Lung (tissue), 12 donors: ENCODE data around the gene MYOG. TPM values are rescaled to one million over a fixed set of nuclear protein-coding genes. Genes with fewer than 3 reads are reported as not detected.
A peak's percentile ranks its signal among the peaks of the same experiment; 100 is the strongest.

Experiments
- ATAC-seq: fragments of 200-7000 bp; cut with Tn5 transposase; one replicate; pipeline ENCODE4 v1.9.1; 2020; ENCODE audit warnings: moderate number of reproducible peaks; ENCODE audit not compliant: insufficient read depth, low FRiP score
- DNase-seq, 3 donors: peaks; one replicate each; pipeline ENCODE4 v3.0.0-alpha.2; 2013 to 2017
- H3K27ac ChIP-seq, 2 donors: one replicate each; pipeline ENCODE4 v1.5.1; 2013; ENCODE audit warnings: mild to moderate bottlenecking in 2 of 2, moderate library complexity in 2 of 2, control low read depth in 1 of 2, inconsistent platforms in 1 of 2, low read depth in 1 of 2, low read length in 1 of 2
- H3K27me3 ChIP-seq, 3 donors: one replicate each; pipeline ENCODE4 v1.5.1; 2013; ENCODE audit warnings: low read length in 2 of 3; ENCODE audit not compliant: control insufficient read depth in 3 of 3, insufficient read depth in 3 of 3
- H3K36me3 ChIP-seq, 4 donors: one replicate each; pipeline ENCODE4 v1.5.1; 2013; ENCODE audit warnings: low read length in 4 of 4, mild to moderate bottlenecking in 1 of 4, moderate library complexity in 1 of 4; ENCODE audit not compliant: control insufficient read depth in 4 of 4, insufficient read depth in 4 of 4
- H3K4me1 ChIP-seq, 5 donors: one replicate each; pipeline ENCODE4 v1.5.1; 2013; ENCODE audit warnings: low read length in 5 of 5, mild to moderate bottlenecking in 2 of 5, moderate library complexity in 1 of 5; ENCODE audit not compliant: control insufficient read depth in 5 of 5, insufficient read depth in 5 of 5
- H3K4me3 ChIP-seq: one replicate; pipeline ENCODE4 v1.5.1; 2013; ENCODE audit warnings: mild to moderate bottlenecking, control low read depth, moderate library complexity
- H3K9ac ChIP-seq, 2 donors: one replicate each; pipeline ENCODE4 v1.5.1; 2013; ENCODE audit warnings: low read length in 2 of 2, control low read depth in 1 of 2; ENCODE audit not compliant: insufficient read depth in 1 of 2
- H3K9me3 ChIP-seq, 4 donors: one replicate each; pipeline ENCODE4 v1.5.1; 2013; ENCODE audit warnings: low read length in 3 of 4, mild to moderate bottlenecking in 1 of 4, moderate library complexity in 1 of 4; ENCODE audit not compliant: control insufficient read depth in 4 of 4, insufficient read depth in 3 of 4
- CTCF ChIP-seq: IDR thresholded peaks from 2 replicates; pipeline ENCODE4 v1.5.1; 2012; ENCODE audit warnings: mild to moderate bottlenecking; ENCODE audit errors: control extremely low read depth, extremely low read depth
- WGBS, 2 donors: extraction: QIAGEN DNeasy Blood & Tissue Kit; methylation state at CpG; one replicate each; pipeline ENCODE4 v1.1.7; 2013; 5-methylcytosine and 5-hydroxymethylcytosine counted together
- polyA plus RNA-seq, 2 donors: library from polyadenylated mRNA; stranded (reverse); fragments of 200-250 nt; gene quantifications; one replicate each; pipeline ENCODE4 v1.2.1, GENCODE V29; 2013
- total RNA-seq, 2 donors: library from RNA; depleted of rRNA in 1 of 2; stranded (reverse); fragments of >200 nt in 1 of 2; gene quantifications; one replicate each; pipeline ENCODE4 v1.2.1, GENCODE V29; 2014 to 2021
- donor health status: control.
- donor health status: control.
- donor health status: Bipolar disorder and iron deficiency.
- donor health status: healthy.
- donor health status: DM: yes; HTN: yes; CAD: no.

The MYOG gene
- total and polyA plus RNA-seq, 4 donors: not detected

- no peaks in the 10 kb centered on the region for H3K36me3 ChIP-seq
- no peak for ATAC-seq
- H3K27me3 ChIP-seq: no peaks in the 10 kb centered on the region
- H3K4me1 ChIP-seq: peaks cover 0 to 3% (median 0%) of the 10 kb centered on the region in 5 donors
- H3K9me3 ChIP-seq: peaks cover 0 to 2% (median 0%) of the 10 kb centered on the region in 4 donors
- H3K9ac ChIP-seq: no peak overlapping the region
- no peak for TF ChIP-seq CTCF
- 89 to 90% methylated on average over 15 of the region's 15 CpGs for WGBS, 2 donors
- peak overlapping the region in 1 of 2 donors; percentile 22 for H3K27ac ChIP-seq
- peak in 1 of 3 donors; percentile 5 for DNase-seq
- H3K4me3 ChIP-seq: no peak overlapping the region
Observed at GRCh38 chr1:203035111-203036000, 50.5 kb downstream of the MYOG start.

- Histone ChIP-seq H3K36me3 (no peaks in the 10 kb centered on the region), H3K4me3 (no peak overlapping the region), H3K4me1 (peaks cover 0 to 3% (median under 1%) of the 10 kb centered on the region in 5 donors), H3K9ac (no peak overlapping the region), H3K27ac (no peak overlapping the region), H3K27me3 (no peaks in the 10 kb centered on the region), H3K9me3 (peaks cover 0 to 2% (median 0%) of the 10 kb centered on the region in 4 donors)
- DNase-seq: peak in 1 of 3 donors; percentile 9
- no peak for ATAC-seq
- no peak for TF ChIP-seq CTCF
- 83 to 87% methylated on average over 10 of the region's 10 CpGs for WGBS, 2 donors
Observed at GRCh38 chr1:203034422-203035110, 51.2 kb downstream of the MYOG start.

GRCh38 chr1:203033917-203034316, 51.9 kb downstream of the MYOG start:
- WGBS, 2 donors: 82 to 97% methylated on average over 2 of the region's 2 CpGs
- ATAC-seq: no peak
- DNase-seq: no peak

More at GRCh38 chr1:203033917-203034316, 51.9 kb downstream of the MYOG start:
- Histone ChIP-seq H3K4me1 (peaks cover 0 to 7% (median 2%) of the 10 kb centered on the region in 5 donors), H3K9me3 (peaks cover 0 to 2% (median 0%) of the 10 kb centered on the region in 4 donors), H3K9ac (no peak overlapping the region), H3K4me3 (no peak overlapping the region), H3K36me3 (no peaks in the 10 kb centered on the region), H3K27ac (no peak overlapping the region), H3K27me3 (no peaks in the 10 kb centered on the region)
- no peak for TF ChIP-seq CTCF
